NCI-H2196 (cell line): ENCODE data around the gene GTF2A1.
A peak's percentile ranks its signal among the peaks of the same experiment; 100 is the strongest.
"Not testable (repeated sequence)": the region's sequence is repeated elsewhere in the genome, so short reads cannot be mapped to it uniquely, and the experiment has no call there.

ENCODE experiments used
- DNase-seq: peaks from one replicate; lab custom pipeline; 2025; ENCODE audit not compliant: unreplicated experiment; lab: John Stamatoyannopoulos, UW

GTF2A1 gene

GRCh38 chr14:81220830-81221578 lies at the start of gene GTF2A1:
TSS of gene GTF2A1 (minus strand) at chr14:81220959. CDS start at chr14:81220518, 441 bp downstream.
- DNase-seq, result peak; percentile 97

DNA sequence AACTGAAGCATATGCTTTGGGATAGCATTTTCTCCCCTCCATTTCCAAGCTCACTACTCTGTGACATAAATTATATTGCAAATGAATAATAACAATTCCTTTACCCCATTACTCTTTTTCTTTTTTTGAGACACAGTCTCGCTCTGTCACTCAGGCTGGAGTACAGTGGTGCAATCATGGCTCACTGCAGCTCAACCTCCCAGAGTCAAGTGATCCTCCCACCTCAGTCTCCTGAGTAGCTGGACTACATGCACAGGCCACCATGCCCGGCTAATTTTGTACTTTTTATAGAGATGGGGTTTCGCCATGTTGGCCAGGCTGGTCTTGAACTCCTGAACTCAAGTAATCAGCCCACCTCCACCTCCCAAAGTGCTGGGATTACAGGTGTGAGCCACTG lies 49.2 kb upstream of the GTF2A1 start:
- DNase-seq, result no peak

DNA sequence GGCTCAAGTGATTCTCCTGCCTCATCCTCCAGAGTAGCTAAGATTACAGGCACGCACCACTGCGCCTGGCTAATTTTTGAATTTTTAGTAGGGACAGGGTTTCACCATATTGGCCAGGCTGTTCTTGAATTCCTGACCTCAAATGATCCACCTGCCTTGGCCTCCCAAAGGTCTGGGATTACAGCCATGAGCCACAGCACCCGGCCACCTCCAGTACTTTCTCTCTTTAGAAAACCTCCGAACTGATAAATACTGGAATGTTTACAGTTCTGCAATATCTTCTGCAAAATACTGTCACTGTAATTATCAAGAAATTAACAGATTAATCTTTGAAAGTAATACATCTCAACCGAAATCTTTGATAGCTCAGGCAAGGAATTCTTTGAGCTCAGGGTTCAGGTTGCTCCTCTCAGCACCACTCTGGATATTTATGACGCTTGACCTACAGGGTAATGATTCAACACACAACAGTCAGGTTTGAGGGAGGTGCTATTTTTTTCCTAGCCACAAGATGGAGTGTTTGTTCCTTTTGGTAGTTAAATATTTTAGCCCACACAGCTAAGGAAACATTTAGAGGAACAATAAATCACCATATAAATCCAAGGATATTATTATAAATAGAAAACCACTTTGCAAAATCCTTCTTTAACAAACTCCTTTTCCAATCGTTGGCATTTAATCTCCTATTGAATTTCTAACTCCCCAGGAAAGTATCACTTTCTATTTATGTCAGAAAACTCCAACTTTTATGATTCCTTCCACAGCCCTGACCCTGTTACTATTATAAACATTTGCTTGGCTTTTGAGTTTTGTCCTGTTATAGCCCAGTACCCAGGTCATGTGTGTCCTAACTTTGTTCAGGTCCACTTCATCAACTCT lies 48.6 kb upstream of the GTF2A1 start:
- peak; percentile 57 for DNase-seq

GRCh38 chr14:81268016-81268416 lies 47.3 kb upstream of the GTF2A1 start:
- DNase-seq, result no peak

GRCh38 chr14:81265636-81266169 lies 44.9 kb upstream of the GTF2A1 start:
- DNase-seq, result no peak

DNA sequence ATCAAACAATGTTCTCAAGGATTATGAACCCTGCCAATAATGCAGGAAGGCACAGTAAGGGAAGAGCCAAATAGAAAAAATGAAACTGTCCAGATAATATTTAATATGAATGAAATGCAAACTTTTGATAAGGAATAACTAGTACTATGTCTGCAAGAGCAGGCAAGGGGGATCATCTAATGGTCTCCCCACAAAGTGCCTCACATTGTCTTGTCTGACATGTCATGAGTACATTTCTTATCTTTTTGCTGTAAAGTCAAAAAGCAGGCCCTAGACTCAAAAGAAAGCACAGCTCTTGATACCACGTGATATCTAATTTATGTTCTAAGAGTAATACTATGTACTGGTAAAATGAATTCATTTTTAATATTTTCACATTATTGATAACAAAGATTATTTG lies 43.9 kb upstream of the GTF2A1 start:
- no peak for DNase-seq

GRCh38 chr14:81263777-81264410 lies 43.1 kb upstream of the GTF2A1 start:
- DNase-seq, result no peak

- no peak for DNase-seq
Measured at GRCh38 chr14:81261176-81261575, 40.4 kb upstream of the GTF2A1 start.

GRCh38 chr14:81260732-81261131 lies 40.0 kb upstream of the GTF2A1 start:
- DNase-seq, result no peak

GRCh38 chr14:81256289-81256960 lies 35.7 kb upstream of the GTF2A1 start:
- no peak for DNase-seq

GRCh38 chr14:81252278-81252677 lies 31.5 kb upstream of the GTF2A1 start:
- no peak for DNase-seq

- no peak for DNase-seq
Measured at GRCh38 chr14:81247271-81247766, 26.6 kb upstream of the GTF2A1 start.

- DNase-seq, result no peak
Measured at GRCh38 chr14:81246461-81247270, 25.9 kb upstream of the GTF2A1 start.

DNA sequence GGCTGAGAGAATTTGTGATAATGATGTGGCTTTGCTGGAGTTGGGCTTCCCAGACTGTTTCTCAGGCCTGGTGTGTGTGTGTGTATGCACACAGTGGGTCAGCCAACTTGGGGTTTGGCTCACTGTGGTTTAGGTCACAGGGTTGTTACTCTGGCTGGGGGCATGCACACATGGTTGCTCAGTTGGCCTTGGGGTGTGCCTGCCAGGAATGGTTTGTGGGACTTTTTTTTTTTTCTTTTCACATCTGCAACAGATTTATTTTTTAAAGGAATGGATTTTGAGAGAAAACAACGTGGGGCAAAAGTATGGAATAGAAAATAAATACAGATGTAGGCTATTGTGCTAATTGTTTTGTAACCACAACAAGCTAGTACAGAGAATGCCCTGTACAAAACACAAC lies 25.0 kb upstream of the GTF2A1 start:
- no peak for DNase-seq

DNA sequence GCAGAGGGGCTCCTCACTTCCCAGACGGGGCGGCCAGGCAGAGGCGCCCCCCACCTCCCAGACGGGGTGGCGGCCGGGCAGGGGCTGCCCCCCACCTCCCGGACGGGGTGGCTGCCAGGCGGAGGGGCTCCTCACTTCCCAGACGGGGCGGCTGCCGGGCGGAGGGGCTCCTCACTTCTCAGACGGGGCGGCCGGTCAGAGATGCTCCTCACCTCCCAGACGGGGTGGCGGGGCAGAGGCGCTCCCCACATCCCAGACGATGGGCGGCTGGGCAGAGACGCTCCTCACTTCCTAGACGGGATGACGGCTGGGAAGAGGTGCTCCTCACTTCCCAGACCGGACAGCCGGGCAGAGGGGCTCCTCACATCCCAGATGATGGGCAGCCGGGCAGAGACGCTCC lies 23.7 kb upstream of the GTF2A1 start:
- DNase-seq, result not testable (repeated sequence)

DNA sequence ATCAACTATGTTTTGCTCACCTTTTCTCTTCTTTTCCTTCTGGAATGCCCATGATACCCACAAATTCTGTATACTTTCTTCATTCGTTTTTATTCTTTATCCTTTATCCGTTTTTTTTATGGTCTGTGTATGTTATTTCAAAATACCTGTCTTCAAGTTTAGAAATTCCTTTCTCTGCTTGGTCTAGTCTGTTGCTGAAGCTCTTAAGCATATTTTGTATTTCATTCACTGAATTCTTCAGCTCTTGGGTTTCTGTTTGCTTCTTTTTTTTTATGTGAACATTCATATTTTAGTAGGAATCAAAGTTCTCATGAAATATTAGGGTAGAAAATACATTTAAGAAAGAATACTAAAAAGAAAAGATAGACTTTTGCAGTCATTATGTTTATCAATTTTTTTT lies 22.7 kb upstream of the GTF2A1 start:
- no peak for DNase-seq

- not testable (repeated sequence) for DNase-seq
Measured at GRCh38 chr14:81236849-81237248, 16.1 kb upstream of the GTF2A1 start.

GRCh38 chr14:81236138-81236537 lies 15.4 kb upstream of the GTF2A1 start:
- DNase-seq, result no peak

GRCh38 chr14:81235096-81235495 lies 14.3 kb upstream of the GTF2A1 start:
- no peak for DNase-seq

- DNase-seq, result no peak
Measured at GRCh38 chr14:81234278-81234677, 13.5 kb upstream of the GTF2A1 start.
